HFF-Myc (cell line): ENCODE data around the gene AMZ1.

Source experiments
- DNase-seq: peaks from one replicate; pipeline ENCODE4 v3.0.0-alpha.2; 2011; ENCODE audit warnings: low read depth; ENCODE audit errors: extremely low read depth
- H3K4me3 ChIP-seq: replicated peaks from 2 replicates; pipeline ENCODE4 v1.5.1; 2011; ENCODE audit warnings: low read depth, mild to moderate bottlenecking, control low read depth, low read length
- CTCF ChIP-seq: IDR thresholded peaks from 2 replicates; pipeline ENCODE4 v1.5.1; 2012; ENCODE audit warnings: mild to moderate bottlenecking, low read depth, low read length, control low read depth; ENCODE audit errors: missing control alignments

Gene AMZ1

GRCh38 chr7:2710286-2710655 is 22.3 kb downstream of the AMZ1 start:
- TF ChIP-seq CTCF: no peak
- no peak overlapping the region for H3K4me3 ChIP-seq
- DNase-seq: no peak

GRCh38 chr7:2710901-2711551 is 23.0 kb downstream of the AMZ1 start:
- no peak overlapping the region for H3K4me3 ChIP-seq
- DNase-seq: no peak
- TF ChIP-seq CTCF: no peak

- H3K4me3 ChIP-seq: no peak overlapping the region
- DNase-seq: no peak
- TF ChIP-seq CTCF: no peak
Measured at GRCh38 chr7:2711895-2712675, 24.1 kb downstream of the AMZ1 start.

- DNase-seq: no peak
Measured at GRCh38 chr7:2713370-2713769, 25.4 kb downstream of the AMZ1 start.

GRCh38 chr7:2713978-2714377 is 26.0 kb downstream of the AMZ1 start:
- no peak for TF ChIP-seq CTCF

More at GRCh38 chr7:2713370-2713769, 25.4 kb downstream of the AMZ1 start:
- no peak for TF ChIP-seq CTCF
- no peak overlapping the region for H3K4me3 ChIP-seq

GRCh38 chr7:2714636-2715035 is 26.6 kb downstream of the AMZ1 start:
- DNase-seq: no peak
- no peak for TF ChIP-seq CTCF
- no peak overlapping the region for H3K4me3 ChIP-seq

More at GRCh38 chr7:2713978-2714377, 26.0 kb downstream of the AMZ1 start:
- no peak overlapping the region for H3K4me3 ChIP-seq
- DNase-seq: no peak
